Activated naive CD4-positive, alpha-beta T cell treated with anti-CD3 and anti-CD28 coated beads for 36 hours (primary cell): ENCODE data around the gene AURKAIP1. TPM values are rescaled to one million over a fixed set of nuclear protein-coding genes. Genes with fewer than 3 reads are reported as not detected.

ENCODE experiments used
- CTCF ChIA-PET: fragments of 350-600 bp; sonication (Branson Sonifier 250); formaldehyde crosslinking; loops from one replicate; lab custom pipeline; 2021; ENCODE audit warnings: antibody characterized with exemption; lab: Charles Lee
- DNase-seq: peaks from one replicate; pipeline ENCODE4 v3.0.0-alpha.2; 2020
- H3K27ac Mint-ChIP-seq: one replicate; pipeline ENCODE4 v1.8.0; 2021; ENCODE audit warnings: mild to moderate bottlenecking, mixed read lengths
- H3K27me3 Mint-ChIP-seq: one replicate; pipeline ENCODE4 v1.8.0; 2021; ENCODE audit warnings: low read depth, mixed read lengths
- H3K36me3 Mint-ChIP-seq: one replicate; pipeline ENCODE4 v1.8.0; 2021; ENCODE audit warnings: low read depth, mixed read lengths
- H3K4me1 Mint-ChIP-seq: one replicate; pipeline ENCODE4 v1.8.0; 2021; ENCODE audit warnings: low read depth, mixed read lengths
- H3K4me3 Mint-ChIP-seq: one replicate; pipeline ENCODE4 v1.8.0; 2021; ENCODE audit warnings: mild to moderate bottlenecking, moderate library complexity, mixed read lengths
- H3K9me3 Mint-ChIP-seq: one replicate; pipeline ENCODE4 v1.8.0; 2021; ENCODE audit warnings: mixed read lengths
- intact Hi-C: fragments of 100-400 bp; cut with micrococcal nuclease; formaldehyde crosslinking; loops from one replicate; pipeline ENCODE4 v1.15.1; 2023
- total RNA-seq, 2 experiments: library from RNA; stranded (reverse); gene quantifications; one replicate each; pipeline ENCODE4 v1.2.3, GENCODE V29; 2021

Gene AURKAIP1
- total RNA-seq, 2 experiments from 2014 or later = 108 TPM

- intact Hi-C loops = no loop called here
- H3K27ac Mint-ChIP-seq = peak overlapping the region; percentile 71
- H3K4me3 Mint-ChIP-seq = peak overlapping the region; percentile 27
- H3K4me1 Mint-ChIP-seq = peaks cover 68% of the 10 kb centered on the region
- peak; percentile 55 for DNase-seq
- H3K9me3 Mint-ChIP-seq = no peaks in the 10 kb centered on the region
- H3K27me3 Mint-ChIP-seq = no peaks in the 10 kb centered on the region
- peaks cover 64% of the 10 kb centered on the region for H3K36me3 Mint-ChIP-seq
- CTCF ChIA-PET = interaction anchor here (0.5 to 2.1 kb wide), 5 partner anchors 13 to 39 kb away, joined by 3 to 12 read pairs (median 4); no protein-coding TSS in a partner anchor
Measured at GRCh38 chr1:1402072-1402900, 27.3 kb upstream of the AURKAIP1 start.

GRCh38 chr1:1401457-1402010 lies 26.5 kb upstream of the AURKAIP1 start:
- Mint-ChIP-seq H3K4me1 (peaks cover 69% of the 10 kb centered on the region), H3K27me3 (no peaks in the 10 kb centered on the region), H3K36me3 (peaks cover 61% of the 10 kb centered on the region), H3K9me3 (no peaks in the 10 kb centered on the region), H3K27ac (peak overlapping the region; percentile 71), H3K4me3 (peak overlapping the region; percentile 91)
- no peak for DNase-seq
- CTCF ChIA-PET = interaction anchor here (1.1 to 2.1 kb wide), 3 partner anchors 20 to 39 kb away, joined by 3 to 12 read pairs (median 4); no protein-coding TSS in a partner anchor
- intact Hi-C loops = no loop called here

- H3K36me3 Mint-ChIP-seq = peaks cover 54% of the 10 kb centered on the region
- H3K4me1 Mint-ChIP-seq = peaks cover 62% of the 10 kb centered on the region
- peak overlapping the region; percentile 85 for H3K27ac Mint-ChIP-seq
- intact Hi-C loops = no loop called here
- CTCF ChIA-PET = interaction anchor here (0.6 to 2.6 kb wide), 3 partner anchors 29 to 170 kb away, joined by 3 to 14 read pairs (median 3); no protein-coding TSS in a partner anchor
- H3K4me3 Mint-ChIP-seq = peak overlapping the region; percentile 91
- no peaks in the 10 kb centered on the region for H3K27me3 Mint-ChIP-seq
- H3K9me3 Mint-ChIP-seq = no peaks in the 10 kb centered on the region
- no peak for DNase-seq
Measured at GRCh38 chr1:1400576-1401456, 25.8 kb upstream of the AURKAIP1 start.

GRCh38 chr1:1399872-1400575 lies 25.0 kb upstream of the AURKAIP1 start:
- CTCF ChIA-PET = interaction anchor here (1.2 to 2.6 kb wide), 3 partner anchors 9 to 41 kb away, joined by 3 to 14 read pairs (median 4); no protein-coding TSS in a partner anchor
- intact Hi-C loops = loop anchor here (1.0 to 2.0 kb wide), 5 partner anchors 7 to 174 kb away; partner anchors contain the start of genes ATAD3A, AURKAIP1, MRPL20 and SSU72
- peak overlapping the region; percentile 85 for H3K27ac Mint-ChIP-seq
- no peaks in the 10 kb centered on the region for H3K27me3 Mint-ChIP-seq
- DNase-seq = no peak
- no peaks in the 10 kb centered on the region for H3K9me3 Mint-ChIP-seq
- peaks cover 55% of the 10 kb centered on the region for H3K36me3 Mint-ChIP-seq
- peaks cover 61% of the 10 kb centered on the region for H3K4me1 Mint-ChIP-seq
- H3K4me3 Mint-ChIP-seq = peak overlapping the region; percentile 91

- H3K4me3 Mint-ChIP-seq = peak within 1 kb of the TSS; percentile 91
- H3K27ac Mint-ChIP-seq = peak within 1 kb of the TSS; percentile 85
- CTCF ChIA-PET = interaction anchor here (0.8 to 2.6 kb wide), 4 partner anchors 10 to 42 kb away, joined by 3 to 14 read pairs (median 4); no protein-coding TSS in a partner anchor
- no peaks in the 10 kb centered on the region for H3K9me3 Mint-ChIP-seq
- no peaks in the 10 kb centered on the region for H3K27me3 Mint-ChIP-seq
- DNase-seq = peak; percentile 99
- intact Hi-C loops = loop anchor here (1.0 to 2.0 kb wide), 5 partner anchors 8 to 175 kb away; partner anchors contain the start of genes ATAD3A, AURKAIP1, MRPL20 and SSU72
- peaks cover 57% of the 10 kb centered on the region for H3K4me1 Mint-ChIP-seq
- H3K36me3 Mint-ChIP-seq = peaks cover 52% of the 10 kb centered on the region
Measured at GRCh38 chr1:1399187-1399871, 24.3 kb upstream of the AURKAIP1 start, which contains the start of gene CCNL2. Gene CCNL2, minus strand, starts transcription at chr1:1399335. Its CDS starts 29 bp downstream, at chr1:1399306.

- H3K36me3 Mint-ChIP-seq = peaks cover 56% of the 10 kb centered on the region
Measured at GRCh38 chr1:1398677-1399186, 23.7 kb upstream of the AURKAIP1 start.

GRCh38 chr1:1397839-1398523 lies 23.0 kb upstream of the AURKAIP1 start:
- Mint-ChIP-seq H3K4me1 (peaks cover 51% of the 10 kb centered on the region), H3K4me3 (peak overlapping the region; percentile 91), H3K36me3 (peaks cover 57% of the 10 kb centered on the region), H3K27me3 (no peaks in the 10 kb centered on the region), H3K9me3 (no peaks in the 10 kb centered on the region), H3K27ac (peak overlapping the region; percentile 79)
- no peak for DNase-seq
- intact Hi-C loops = loop anchor here (2.0 kb wide), 2 partner anchors 107 to 115 kb away; partner anchors contain the start of gene ATAD3A
- CTCF ChIA-PET = interaction anchor here (1.0 kb wide), 1 partner anchor 43 kb away, joined by 4 read pairs; no protein-coding TSS in a partner anchor

More at GRCh38 chr1:1398677-1399186, 23.7 kb upstream of the AURKAIP1 start:
- Mint-ChIP-seq H3K9me3 (no peaks in the 10 kb centered on the region), H3K4me1 (peaks cover 56% of the 10 kb centered on the region), H3K27me3 (no peaks in the 10 kb centered on the region), H3K4me3 (peak overlapping the region; percentile 91), H3K27ac (peak overlapping the region; percentile 79)
- DNase-seq = no peak
- CTCF ChIA-PET = interaction anchor here (0.8 to 2.6 kb wide), 4 partner anchors 11 to 42 kb away, joined by 3 to 14 read pairs (median 4); no protein-coding TSS in a partner anchor
- intact Hi-C loops = loop anchor here (1.0 to 2.0 kb wide), 5 partner anchors 9 to 176 kb away; partner anchors contain the start of genes ATAD3A, AURKAIP1, MRPL20 and SSU72

- CTCF ChIA-PET = interaction anchor here (1.5 kb wide), 1 partner anchor 20 kb away, joined by 3 read pairs; the partner anchor contains the start of gene AURKAIP1
- Mint-ChIP-seq H3K36me3 (peaks cover 55% of the 10 kb centered on the region), H3K4me3 (no peak overlapping the region), H3K4me1 (peaks cover 25% of the 10 kb centered on the region), H3K27ac (peak overlapping the region; percentile 65), H3K9me3 (no peaks in the 10 kb centered on the region), H3K27me3 (no peaks in the 10 kb centered on the region)
- DNase-seq = no peak
- intact Hi-C loops = no loop called here
Measured at GRCh38 chr1:1395166-1395565, 20.2 kb upstream of the AURKAIP1 start.

- Mint-ChIP-seq H3K9me3 (no peaks in the 10 kb centered on the region), H3K36me3 (peaks cover 59% of the 10 kb centered on the region), H3K4me1 (peaks cover 23% of the 10 kb centered on the region), H3K4me3 (no peak overlapping the region), H3K27me3 (no peaks in the 10 kb centered on the region), H3K27ac (no peak overlapping the region)
- CTCF ChIA-PET = no interaction called here
- no peak for DNase-seq
- intact Hi-C loops = no loop called here
Measured at GRCh38 chr1:1394116-1394515, 19.1 kb upstream of the AURKAIP1 start.

- Mint-ChIP-seq H3K36me3 (peaks cover 62% of the 10 kb centered on the region), H3K4me1 (peaks cover 23% of the 10 kb centered on the region), H3K9me3 (no peaks in the 10 kb centered on the region), H3K4me3 (no peak overlapping the region), H3K27ac (no peak overlapping the region), H3K27me3 (no peaks in the 10 kb centered on the region)
- no peak for DNase-seq
- CTCF ChIA-PET = no interaction called here
- intact Hi-C loops = no loop called here
Measured at GRCh38 chr1:1393428-1393827, 18.4 kb upstream of the AURKAIP1 start.
